GF-D8 (cell line): ENCODE data around the gene CLEC16A.

Source experiments
- DNase-seq: peaks from one replicate; lab custom pipeline; 2025; lab: John Stamatoyannopoulos, UW

Gene CLEC16A

GRCh38 chr16:10992112-10992511, 47.7 kb downstream of the CLEC16A start:
- DNase-seq: no peak

- DNase-seq: no peak
These were observed 48.4 kb downstream of the CLEC16A start for GRCh38 chr16:10992797-10993196.

GRCh38 chr16:10993649-10994048, 49.3 kb downstream of the CLEC16A start:
- no peak for DNase-seq

GRCh38 chr16:10994571-10994970, 50.2 kb downstream of the CLEC16A start:
- no peak for DNase-seq

- no peak for DNase-seq
These were observed 51.2 kb downstream of the CLEC16A start for GRCh38 chr16:10995565-10995964.

GRCh38 chr16:10997485-10997884, 53.1 kb downstream of the CLEC16A start:
- DNase-seq: no peak

- DNase-seq: no peak
These were observed 54.9 kb downstream of the CLEC16A start for GRCh38 chr16:10999300-10999699.

- DNase-seq: no peak
These were observed 57.2 kb downstream of the CLEC16A start for GRCh38 chr16:11001611-11002010.

GRCh38 chr16:11003141-11003540, 58.8 kb downstream of the CLEC16A start:
- DNase-seq: no peak

GRCh38 chr16:11004351-11004750, 60.0 kb downstream of the CLEC16A start:
- no peak for DNase-seq

- DNase-seq: no peak
These were observed 60.7 kb downstream of the CLEC16A start for GRCh38 chr16:11004973-11005610.

GRCh38 chr16:11005611-11005975, 61.2 kb downstream of the CLEC16A start:
- DNase-seq: no peak

GRCh38 chr16:11006656-11007055, 62.3 kb downstream of the CLEC16A start:
- DNase-seq: no peak

- no peak for DNase-seq
These were observed 63.4 kb downstream of the CLEC16A start for GRCh38 chr16:11007714-11008280.

- DNase-seq: no peak
These were observed 64.8 kb downstream of the CLEC16A start for GRCh38 chr16:11009027-11009755.

GRCh38 chr16:11010575-11011221, 66.3 kb downstream of the CLEC16A start:
- no peak for DNase-seq

GRCh38 chr16:11011326-11011725, 67.0 kb downstream of the CLEC16A start:
- DNase-seq: no peak

GRCh38 chr16:11012841-11013240, 68.5 kb downstream of the CLEC16A start:
- DNase-seq: no peak

GRCh38 chr16:11014136-11014535, 69.8 kb downstream of the CLEC16A start:
- DNase-seq: no peak

- DNase-seq: no peak
These were observed 70.7 kb downstream of the CLEC16A start for GRCh38 chr16:11015076-11015475.

GRCh38 chr16:11015607-11016006, 71.2 kb downstream of the CLEC16A start:
- DNase-seq: no peak

- DNase-seq: no peak
These were observed 72.2 kb downstream of the CLEC16A start for GRCh38 chr16:11016524-11016988.

- no peak for DNase-seq
These were observed 72.6 kb downstream of the CLEC16A start for GRCh38 chr16:11016993-11017392.
